Measurements from ENCODE around the gene ANKRD39.

Gene ANKRD39

GRCh38 chr2:96848264-96848663 is 9.6 kb downstream of the ANKRD39 start:
- no peak for DNase-seq

- no peak for DNase-seq
These were observed 10.2 kb downstream of the ANKRD39 start for GRCh38 chr2:96847586-96847985.

GRCh38 chr2:96846825-96847224 is 11.0 kb downstream of the ANKRD39 start:
- no peak for DNase-seq

- no peak for DNase-seq
These were observed 13.4 kb downstream of the ANKRD39 start for GRCh38 chr2:96844405-96844808.

GRCh38 chr2:96843538-96844268 is 14.1 kb downstream of the ANKRD39 start, which contains the start of gene ANKRD23:
Gene ANKRD23 (minus strand): TSS chr2:96844021. CDS start chr2:96843992, 29 bp downstream.
- DNase-seq = no peak

GRCh38 chr2:96842600-96842999 is 15.2 kb downstream of the ANKRD39 start:
- peak; percentile 91 for DNase-seq

- DNase-seq = no peak
These were observed 15.9 kb downstream of the ANKRD39 start for GRCh38 chr2:96841701-96842495.

GRCh38 chr2:96839875-96840850 is 17.7 kb downstream of the ANKRD39 start:
- no peak for DNase-seq

GRCh38 chr2:96839293-96839874 is 18.4 kb downstream of the ANKRD39 start:
- no peak for DNase-seq

- no peak for DNase-seq
These were observed 19.2 kb downstream of the ANKRD39 start for GRCh38 chr2:96838345-96839292.

GRCh38 chr2:96837575-96837974 is 20.2 kb downstream of the ANKRD39 start:
- DNase-seq = no peak

- DNase-seq = no peak
These were observed 22.0 kb downstream of the ANKRD39 start for GRCh38 chr2:96835830-96836229.

- peak; percentile 97 for DNase-seq
These were observed 24.9 kb downstream of the ANKRD39 start for GRCh38 chr2:96832754-96833507.

GRCh38 chr2:96832408-96832753 is 25.4 kb downstream of the ANKRD39 start:
- DNase-seq = no peak

GRCh38 chr2:96831679-96832078 is 26.1 kb downstream of the ANKRD39 start:
- no peak for DNase-seq

GRCh38 chr2:96830044-96830562 is 27.7 kb downstream of the ANKRD39 start:
- no peak for DNase-seq

- DNase-seq = no peak
These were observed 28.9 kb downstream of the ANKRD39 start for GRCh38 chr2:96828874-96829273.

GRCh38 chr2:96828436-96828835 is 29.4 kb downstream of the ANKRD39 start:
- no peak for DNase-seq

GRCh38 chr2:96826546-96827278 is 31.1 kb downstream of the ANKRD39 start:
- DNase-seq = no peak

- no peak for DNase-seq
These were observed 32.8 kb downstream of the ANKRD39 start for GRCh38 chr2:96825057-96825456.

All from NCI-H146 (cell line).